Tibial nerve (tissue), 4 donors: ENCODE measurements around the gene MYCL.

Source experiments
- EP300 ChIP-seq, 2 donors: sonication (generic); formaldehyde crosslinking; IDR thresholded peaks; one replicate each; pipeline ENCODE4 v1.6.1; 2017; ENCODE audit warnings: antibody characterized with exemption in 2 of 2, mild to moderate bottlenecking in 1 of 2
- POLR2A ChIP-seq, 2 donors: fragments of 450-650 bp; IDR thresholded peaks; one replicate each; pipeline ENCODE4 v1.6.1; 2017; ENCODE audit warnings: antibody characterized with exemption in 2 of 2, mild to moderate bottlenecking in 2 of 2, moderate library complexity in 2 of 2
- TF ChIP-seq, protein P1 (sequence below), 5 experiments: fragments of 200-600 bp in 3 of 5; fragments of 450-650 bp in 2 of 5; sonication (generic) in 3 of 5; IDR thresholded peaks; one replicate each; pipeline ENCODE4 v1.5.1; 2016 to 2019; ENCODE audit warnings: antibody characterized with exemption in 5 of 5, mild to moderate bottlenecking in 3 of 5, moderate library complexity in 2 of 5

DNA sequence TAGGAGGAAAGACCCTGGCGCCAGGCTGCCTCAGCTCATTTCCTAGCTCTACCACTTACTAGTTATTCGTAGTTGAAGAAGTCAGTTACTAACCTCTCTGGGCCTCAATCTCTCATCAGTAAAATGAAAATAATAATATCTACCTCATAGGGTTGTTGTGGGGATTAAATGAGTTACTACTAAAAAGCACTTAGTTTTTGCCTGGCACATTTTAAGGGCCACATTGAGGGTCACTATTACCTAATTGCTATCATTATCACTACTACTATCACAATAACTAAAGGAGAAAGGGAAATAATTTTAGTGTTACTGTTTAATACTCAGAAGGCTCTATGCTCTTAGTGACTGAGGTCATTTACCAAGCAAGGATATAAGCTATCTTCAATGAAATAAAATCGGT lies 43.4 kb downstream of the MYCL start:
- TF ChIP-seq POLR2A (IDR thresholded peaks at IDR 0.05): no peak
- TF ChIP-seq, protein P1, sequence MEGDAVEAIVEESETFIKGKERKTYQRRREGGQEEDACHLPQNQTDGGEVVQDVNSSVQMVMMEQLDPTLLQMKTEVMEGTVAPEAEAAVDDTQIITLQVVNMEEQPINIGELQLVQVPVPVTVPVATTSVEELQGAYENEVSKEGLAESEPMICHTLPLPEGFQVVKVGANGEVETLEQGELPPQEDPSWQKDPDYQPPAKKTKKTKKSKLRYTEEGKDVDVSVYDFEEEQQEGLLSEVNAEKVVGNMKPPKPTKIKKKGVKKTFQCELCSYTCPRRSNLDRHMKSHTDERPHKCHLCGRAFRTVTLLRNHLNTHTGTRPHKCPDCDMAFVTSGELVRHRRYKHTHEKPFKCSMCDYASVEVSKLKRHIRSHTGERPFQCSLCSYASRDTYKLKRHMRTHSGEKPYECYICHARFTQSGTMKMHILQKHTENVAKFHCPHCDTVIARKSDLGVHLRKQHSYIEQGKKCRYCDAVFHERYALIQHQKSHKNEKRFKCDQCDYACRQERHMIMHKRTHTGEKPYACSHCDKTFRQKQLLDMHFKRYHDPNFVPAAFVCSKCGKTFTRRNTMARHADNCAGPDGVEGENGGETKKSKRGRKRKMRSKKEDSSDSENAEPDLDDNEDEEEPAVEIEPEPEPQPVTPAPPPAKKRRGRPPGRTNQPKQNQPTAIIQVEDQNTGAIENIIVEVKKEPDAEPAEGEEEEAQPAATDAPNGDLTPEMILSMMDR (IDR thresholded peaks at IDR 0.05): no peak
- TF ChIP-seq EP300 (IDR thresholded peaks at IDR 0.05): no peak
